Neuronal stem cell (in vitro differentiated cells): ENCODE results near the gene C2CD4C.

Source experiments
- DNase-seq: peaks from one replicate; pipeline ENCODE4 v3.0.0-alpha.2; 2013; ENCODE audit warnings: low spot score
- H2AFZ ChIP-seq: one replicate; pipeline ENCODE4 v1.6.1; 2013; ENCODE audit warnings: mild to moderate bottlenecking, low read length, inconsistent platforms
- H2AK5ac ChIP-seq: 2 replicates; pipeline ENCODE4 v1.6.1; 2013; ENCODE audit warnings: low read depth, mild to moderate bottlenecking, inconsistent platforms, low read length, moderate library complexity, mixed read lengths
- H2BK120ac ChIP-seq: 2 replicates; pipeline ENCODE4 v1.6.1; 2013; ENCODE audit warnings: low read depth, mild to moderate bottlenecking, inconsistent platforms, low read length, moderate library complexity, mixed read lengths
- H2BK12ac ChIP-seq: one replicate; pipeline ENCODE4 v1.6.1; 2013; ENCODE audit warnings: low read length, inconsistent platforms
- H2BK15ac ChIP-seq: 2 replicates; pipeline ENCODE4 v1.6.1; 2013; ENCODE audit warnings: mild to moderate bottlenecking, low read length, inconsistent platforms, mixed read lengths
- H2BK5ac ChIP-seq: one replicate; pipeline ENCODE4 v1.6.1; 2013; ENCODE audit warnings: inconsistent platforms, mild to moderate bottlenecking, low read length, moderate library complexity
- H3K14ac ChIP-seq: one replicate; pipeline ENCODE4 v1.6.1; 2013; ENCODE audit warnings: low read length, inconsistent platforms
- H3K18ac ChIP-seq: 2 replicates; pipeline ENCODE4 v1.6.1; 2013; ENCODE audit warnings: low read length, inconsistent platforms
- H3K23ac ChIP-seq: 2 replicates; pipeline ENCODE4 v1.6.1; 2013; ENCODE audit warnings: low read depth, mild to moderate bottlenecking, mixed read lengths, low read length, inconsistent platforms; ENCODE audit not compliant: poor library complexity
- H3K27ac ChIP-seq: replicated peaks from 3 replicates; pipeline ENCODE4 v1.5.1; 2013; ENCODE audit warnings: low read length, inconsistent platforms
- H3K27me3 ChIP-seq, 3 experiments: 2 replicates each; pipeline ENCODE4 v1.6.1; 2013; ENCODE audit warnings: low read length in 3 of 3, mild to moderate bottlenecking in 2 of 3, inconsistent platforms in 1 of 3, low read depth in 1 of 3, mixed read lengths in 1 of 3, moderate library complexity in 1 of 3; ENCODE audit not compliant: control insufficient read depth in 3 of 3, insufficient read depth in 3 of 3
- H3K36me3 ChIP-seq, 2 donors: replicated peaks in 1 of 2; 2 replicates each; pipeline ENCODE4 v1.6.1; 2013; ENCODE audit warnings: low read length in 2 of 2; ENCODE audit not compliant: control insufficient read depth in 2 of 2, insufficient read depth in 2 of 2
- H3K4ac ChIP-seq: 2 replicates; pipeline ENCODE4 v1.6.1; 2013; ENCODE audit warnings: inconsistent platforms, mild to moderate bottlenecking, low read length, moderate library complexity
- H3K4me1 ChIP-seq, 2 donors: 1 replicate in 1 of 2; 2 replicates in 1 of 2; pipeline ENCODE4 v1.6.1; 2013; ENCODE audit warnings: low read length in 2 of 2, low read depth in 1 of 2; ENCODE audit not compliant: control insufficient read depth in 2 of 2, insufficient read depth in 1 of 2
- H3K4me2 ChIP-seq: one replicate; pipeline ENCODE4 v1.6.1; 2013; ENCODE audit warnings: mild to moderate bottlenecking, low read length, inconsistent platforms; ENCODE audit not compliant: insufficient read depth, poor library complexity, severe bottlenecking
- H3K4me3 ChIP-seq, 2 donors: 2 replicates each; pipeline ENCODE4 v1.5.1; 2013; ENCODE audit warnings: low read length in 2 of 2, mild to moderate bottlenecking in 2 of 2, inconsistent platforms in 1 of 2, moderate library complexity in 1 of 2
- H3K79me1 ChIP-seq: one replicate; pipeline ENCODE4 v1.6.1; 2013; ENCODE audit warnings: low read depth, mild to moderate bottlenecking, inconsistent platforms, low read length, moderate library complexity
- H3K9ac ChIP-seq: one replicate; pipeline ENCODE4 v1.6.1; 2013; ENCODE audit warnings: mild to moderate bottlenecking, low read depth, low read length, inconsistent platforms; ENCODE audit not compliant: poor library complexity
- H3K9me3 ChIP-seq, 2 donors: replicated peaks in 1 of 2; 2 replicates each; pipeline versions ENCODE3 to v1.6.1; 2013; ENCODE audit warnings: low read length in 2 of 2, mild to moderate bottlenecking in 2 of 2, inconsistent platforms in 1 of 2, low read depth in 1 of 2, mixed read lengths in 1 of 2, moderate library complexity in 1 of 2; ENCODE audit not compliant: control insufficient read depth in 2 of 2, insufficient read depth in 1 of 2
- H4K8ac ChIP-seq: one replicate; pipeline ENCODE4 v1.6.1; 2013; ENCODE audit warnings: low read depth, mild to moderate bottlenecking, inconsistent platforms, low read length, moderate library complexity
- H4K91ac ChIP-seq: one replicate; pipeline ENCODE4 v1.6.1; 2013; ENCODE audit warnings: low read length, low read depth, mild to moderate bottlenecking, inconsistent platforms; ENCODE audit not compliant: poor library complexity
- WGBS, 2 donors: extraction: QIAGEN DNeasy Blood & Tissue Kit; methylation state at CpG; one replicate each; pipeline ENCODE4 v1.1.7; 2013; ENCODE audit warnings: missing lambda C conversion rate in 2 of 2, mixed read lengths in 1 of 2; ENCODE audit not compliant: insufficient read length in 2 of 2, insufficient replicate concordance in 1 of 2; ENCODE audit errors: extremely low coverage in 2 of 2; 5-methylcytosine and 5-hydroxymethylcytosine counted together

C2CD4C gene

GRCh38 chr19:441213-441836, 32.4 kb upstream of the C2CD4C start:
- H4K8ac ChIP-seq, result no peak overlapping the region
- peak overlapping the region; percentile 60 for H3K23ac ChIP-seq
- H3K27me3 ChIP-seq, result peaks cover 0 to 5% (median 0%) of the 10 kb centered on the region in 3 experiments
- H3K79me1 ChIP-seq, result peaks cover 2% of the 10 kb centered on the region
- peak overlapping the region; percentile 74 for H3K9ac ChIP-seq
- peaks cover 0 to 4% of the 10 kb centered on the region in 2 donors for H3K9me3 ChIP-seq
- H3K4me3 ChIP-seq, result no peak overlapping the region
- H2BK15ac ChIP-seq, result no peak overlapping the region
- no peak overlapping the region for H3K18ac ChIP-seq
- H2BK12ac ChIP-seq, result no peak overlapping the region
- no CpG with 5 or more reads among the region's 23 CpGs for WGBS, 2 donors
- H3K4me1 ChIP-seq, result peaks cover 0 to 6% of the 10 kb centered on the region in 2 donors
- no peak overlapping the region for H3K14ac ChIP-seq
- no peak overlapping the region for H3K4ac ChIP-seq
- H2BK120ac ChIP-seq, result no peak overlapping the region
- no peak overlapping the region for H3K4me2 ChIP-seq
- peaks cover 0 to 3% of the 10 kb centered on the region in 2 donors for H3K36me3 ChIP-seq
- DNase-seq, result no peak
- no peak overlapping the region for H2AK5ac ChIP-seq
- no peak overlapping the region for H3K27ac ChIP-seq
- H2BK5ac ChIP-seq, result peak overlapping the region; percentile 75
- H2AFZ ChIP-seq, result no peak overlapping the region
- H4K91ac ChIP-seq, result no peak overlapping the region

GRCh38 chr19:440391-441212, 31.7 kb upstream of the C2CD4C start:
- Histone ChIP-seq H2BK12ac (peak overlapping the region; percentile 10), H2BK15ac (no peak overlapping the region), H2AK5ac (no peak overlapping the region), H3K9me3 (peaks cover 0 to 4% of the 10 kb centered on the region in 2 donors), H3K18ac (peak overlapping the region; percentile 80), H2BK5ac (peak overlapping the region; percentile 75), H3K79me1 (peaks cover 2% of the 10 kb centered on the region), H2AFZ (no peak overlapping the region), H2BK120ac (no peak overlapping the region), H3K4me2 (no peak overlapping the region), H3K27me3 (peaks cover 0 to 5% (median 0%) of the 10 kb centered on the region in 3 experiments), H3K27ac (no peak overlapping the region), H3K9ac (peak overlapping the region; percentile 81), H3K36me3 (peaks cover 0 to 3% of the 10 kb centered on the region in 2 donors), H3K4ac (no peak overlapping the region), H3K4me1 (peaks cover 0 to 6% of the 10 kb centered on the region in 2 donors), H3K23ac (peak overlapping the region; percentile 60), H4K8ac (peak overlapping the region; percentile 86), H3K14ac (peak overlapping the region; percentile 21), H4K91ac (no peak overlapping the region), H3K4me3 (no peak overlapping the region)
- no peak for DNase-seq
- WGBS, 2 donors, result no CpG with 5 or more reads among the region's 48 CpGs

- Histone ChIP-seq H4K8ac (no peak overlapping the region), H3K23ac (peak overlapping the region; percentile 85), H3K14ac (peak overlapping the region; percentile 56), H2AFZ (no peak overlapping the region), H3K4me1 (peaks cover 0 to 8% of the 10 kb centered on the region in 2 donors), H3K79me1 (peaks cover 2% of the 10 kb centered on the region), H3K18ac (peak overlapping the region; percentile 80), H2BK12ac (no peak overlapping the region), H3K4me3 (no peak overlapping the region), H3K27me3 (peaks cover 0 to 5% (median 0%) of the 10 kb centered on the region in 3 experiments), H2AK5ac (no peak overlapping the region), H3K9me3 (peaks cover under 1 to 6% of the 10 kb centered on the region in 2 donors), H4K91ac (no peak overlapping the region), H3K36me3 (peaks cover 0 to 4% of the 10 kb centered on the region in 2 donors), H3K27ac (no peak overlapping the region), H2BK5ac (no peak overlapping the region), H3K4me2 (no peak overlapping the region), H3K4ac (no peak overlapping the region), H3K9ac (no peak overlapping the region), H2BK120ac (no peak overlapping the region), H2BK15ac (no peak overlapping the region)
- no CpG with 5 or more reads among the region's 27 CpGs for WGBS, 2 donors
- DNase-seq, result no peak
Measured at GRCh38 chr19:439167-439900, 30.4 kb upstream of the C2CD4C start.
